GM19468 (cell line): ENCODE measurements around the gene CEACAM6.

Experiments used
- ATAC-seq: cut with Tn5 transposase; IDR thresholded peaks from one replicate; pipeline ENCODE4 v1.9.1; 2021; ENCODE audit warnings: mild to moderate bottlenecking, moderate library complexity, moderate number of reproducible peaks; ENCODE audit not compliant: unreplicated experiment; ENCODE audit errors: extremely low read depth

Gene CEACAM6

GRCh38 chr19:41792513-41793413, 37.4 kb downstream of the CEACAM6 start:
- no peak for ATAC-seq

GRCh38 chr19:41793414-41793727, 38.0 kb downstream of the CEACAM6 start:
- ATAC-seq, result no peak

GRCh38 chr19:41795031-41795461, 39.7 kb downstream of the CEACAM6 start:
- no peak for ATAC-seq

- no peak for ATAC-seq
These were observed 41.0 kb downstream of the CEACAM6 start, which contains the start of gene CEACAM3 for GRCh38 chr19:41796362-41796761. Gene CEACAM3, plus strand, starts transcription at chr19:41796587. Its CDS starts 91 bp downstream, at chr19:41796678.

GRCh38 chr19:41796901-41797300, 41.6 kb downstream of the CEACAM6 start:
- ATAC-seq, result no peak

- no peak for ATAC-seq
These were observed 44.2 kb downstream of the CEACAM6 start for GRCh38 chr19:41799444-41800000.

GRCh38 chr19:41801031-41801430, 45.7 kb downstream of the CEACAM6 start:
- no peak for ATAC-seq

- ATAC-seq, result no peak
These were observed 46.5 kb downstream of the CEACAM6 start for GRCh38 chr19:41801792-41802211.

GRCh38 chr19:41802770-41803169, 47.4 kb downstream of the CEACAM6 start:
- ATAC-seq, result no peak

- ATAC-seq, result no peak
These were observed 49.0 kb downstream of the CEACAM6 start for GRCh38 chr19:41804336-41804735.

GRCh38 chr19:41807176-41807575, 51.8 kb downstream of the CEACAM6 start:
- no peak for ATAC-seq

- ATAC-seq, result no peak
These were observed 53.6 kb downstream of the CEACAM6 start for GRCh38 chr19:41808663-41809566.

GRCh38 chr19:41810301-41810700, 55.0 kb downstream of the CEACAM6 start:
- no peak for ATAC-seq

- ATAC-seq, result no peak
These were observed 55.7 kb downstream of the CEACAM6 start for GRCh38 chr19:41811036-41811435.

- no peak for ATAC-seq
These were observed 56.7 kb downstream of the CEACAM6 start for GRCh38 chr19:41811981-41812380.

GRCh38 chr19:41813911-41814310, 58.6 kb downstream of the CEACAM6 start:
- ATAC-seq, result no peak

- no peak for ATAC-seq
These were observed 60.0 kb downstream of the CEACAM6 start for GRCh38 chr19:41815301-41815700.

- no peak for ATAC-seq
These were observed 61.4 kb downstream of the CEACAM6 start for GRCh38 chr19:41816761-41817160.

- ATAC-seq, result no peak
These were observed 65.8 kb downstream of the CEACAM6 start for GRCh38 chr19:41821003-41821735.
